HCT116 (cell line): ENCODE data around the gene EIF2AK3. TPM values are rescaled to one million over a fixed set of nuclear protein-coding genes. Genes with fewer than 3 reads are reported as not detected.

ENCODE experiments used
- ATAC-seq: fragments of 200-7000 bp; cut with Tn5 transposase; 2 replicates; pipeline ENCODE4 v1.9.1; 2020; ENCODE audit warnings: mild to moderate bottlenecking, moderate library complexity
- BruUV-seq: library from RNA; stranded (reverse); fragments of 400-500 nt; replicated peaks from 2 replicates; lab custom pipeline; 2021; lab: Mats Ljungman, UMichigan
- CTCF ChIA-PET: fragments of 300-600 bp; sonication (Branson Sonifier 250); formaldehyde crosslinking; loops from one replicate; lab custom pipeline; 2021; ENCODE audit warnings: antibody characterized with exemption; lab: Charles Lee
- POLR2A ChIA-PET: fragments of 300-600, 350-600 bp; sonication (Branson Sonifier 250); formaldehyde crosslinking; loops from one replicate; lab custom pipeline; 2021; ENCODE audit warnings: antibody characterized with exemption; lab: Charles Lee
- RAD21 ChIA-PET, 2 experiments: fragments of 300-600 bp; sonication (Branson Sonifier 250); formaldehyde crosslinking; loops; one replicate each; lab custom pipeline; 2023; ENCODE audit warnings: low total read pairs in 2 of 2; ENCODE audit not compliant: uncharacterized antibody in 2 of 2, unreplicated experiment in 2 of 2, low non-redundant PET in 1 of 2; lab: Charles Lee
- DNase-seq: peaks from one replicate; pipeline ENCODE4 v3.0.0-alpha.2; 2010; ENCODE audit warnings: low read depth, low spot score
- H2AFZ ChIP-seq: fragments of 200-600 bp; shearing (Covaris generic), sonication (generic); 2 replicates; pipeline ENCODE4 v1.6.1; 2017; ENCODE audit warnings: low read depth, mixed run types, mixed read lengths, antibody characterized with exemption, low read length; ENCODE audit not compliant: poor library complexity, severe bottlenecking
- H3K27ac ChIP-seq: 2 replicates; pipeline ENCODE4 v1.5.1; 2012; ENCODE audit warnings: low read depth, low read length
- H3K27me3 ChIP-seq: fragments of 200-600 bp; sonication (generic); 2 replicates; pipeline ENCODE4 v1.6.1; 2016; ENCODE audit warnings: mixed run types, low read length, mixed read lengths; ENCODE audit not compliant: insufficient read depth
- H3K36me3 ChIP-seq, 2 experiments: fragments of 200-500 bp in 1 of 2; fragments of 200-600 bp in 1 of 2; sonication (Bioruptor generic) in 1 of 2; sonication (generic) in 1 of 2; 2 replicates each; pipeline versions ENCODE4 v1.5.1 to v1.6.1; 2014 to 2016; ENCODE audit warnings: low read length in 2 of 2, inconsistent platforms in 1 of 2, mixed read lengths in 1 of 2, mixed run types in 1 of 2; ENCODE audit not compliant: insufficient read depth in 2 of 2, control insufficient read depth in 1 of 2
- H3K4me1 ChIP-seq, 2 experiments: fragments of 200-600 bp in 1 of 2; sonication (generic) in 1 of 2; 2 replicates each; pipeline versions ENCODE4 v1.5.1 to v1.6.1; 2012 to 2017; ENCODE audit warnings: low read length in 2 of 2, inconsistent platforms in 1 of 2, mild to moderate bottlenecking in 1 of 2, mixed read lengths in 1 of 2, mixed run types in 1 of 2, moderate library complexity in 1 of 2; ENCODE audit not compliant: insufficient read depth in 2 of 2, control insufficient read depth in 1 of 2
- H3K4me2 ChIP-seq: fragments of 200-600 bp; sonication (generic); 2 replicates; pipeline ENCODE4 v1.6.1; 2017; ENCODE audit warnings: mixed run types, low read length, mixed read lengths
- H3K4me3 ChIP-seq, 2 experiments: fragments of 200-600 bp in 1 of 2; sonication (generic) in 1 of 2; replicated peaks in 1 of 2; 2 replicates each; pipeline ENCODE4 v1.5.1; 2011 to 2016; ENCODE audit warnings: low read length in 2 of 2, control low read depth in 1 of 2, low read depth in 1 of 2, mild to moderate bottlenecking in 1 of 2, mixed read lengths in 1 of 2, mixed run types in 1 of 2
- H3K79me2 ChIP-seq: fragments of 200-600 bp; sonication (generic); 2 replicates; pipeline ENCODE4 v1.6.1; 2017; ENCODE audit warnings: mild to moderate bottlenecking, mixed run types, low read length, moderate library complexity, mixed read lengths; ENCODE audit not compliant: insufficient read depth
- H3K9ac ChIP-seq: fragments of 200-600 bp; sonication (generic); 2 replicates; pipeline ENCODE4 v1.6.1; 2016; ENCODE audit warnings: low read length, mixed read lengths
- H3K9me2 ChIP-seq: fragments of 200-600 bp; sonication (generic), shearing (Covaris generic); 2 replicates; pipeline ENCODE4 v1.6.1; 2017; ENCODE audit warnings: mixed run types, mild to moderate bottlenecking, moderate library complexity; ENCODE audit not compliant: insufficient read depth
- H3K9me3 ChIP-seq, 2 experiments: fragments of 200-500 bp in 1 of 2; fragments of 200-600 bp in 1 of 2; sonication (Bioruptor generic) in 1 of 2; sonication (generic) in 1 of 2; 2 replicates each; pipeline ENCODE4 v1.6.1; 2014 to 2017; ENCODE audit warnings: low read length in 2 of 2, mixed read lengths in 2 of 2, inconsistent platforms in 1 of 2, low read depth in 1 of 2, mild to moderate bottlenecking in 1 of 2, mixed run types in 1 of 2, moderate library complexity in 1 of 2; ENCODE audit not compliant: control insufficient read depth in 1 of 2, insufficient read depth in 1 of 2
- H4K20me1 ChIP-seq: fragments of 200-600 bp; sonication (generic), shearing (Covaris generic); 2 replicates; pipeline ENCODE4 v1.6.1; 2017; ENCODE audit warnings: mixed run types, mild to moderate bottlenecking, moderate library complexity; ENCODE audit not compliant: insufficient read depth
- ATF3 ChIP-seq: IDR thresholded peaks from 2 replicates; pipeline ENCODE4 v1.6.1; 2012
- CBX3 ChIP-seq: IDR thresholded peaks from 2 replicates; pipeline ENCODE4 v1.6.1; 2012; ENCODE audit warnings: low read depth
- CEBPB ChIP-seq: IDR thresholded peaks from 2 replicates; pipeline ENCODE4 v1.6.1; 2012; ENCODE audit warnings: low read depth
- EGR1 ChIP-seq: IDR thresholded peaks from 2 replicates; pipeline ENCODE4 v1.6.1; 2012; ENCODE audit warnings: low read depth
- ELF1 ChIP-seq: IDR thresholded peaks from 2 replicates; pipeline ENCODE4 v1.6.1; 2012; ENCODE audit warnings: low read depth, borderline replicate concordance
- EZH2 ChIP-seq: fragments of 200-600 bp; sonication (generic); IDR thresholded peaks from 2 replicates; pipeline ENCODE4 v1.6.1; 2017; ENCODE audit warnings: antibody characterized with exemption, mixed run types
- EZH2phosphoT487 ChIP-seq: fragments of 200-600 bp; IDR thresholded peaks from 2 replicates; pipeline ENCODE4 v1.6.1; 2018; ENCODE audit warnings: antibody characterized with exemption, borderline replicate concordance
- FOSL1 ChIP-seq: IDR thresholded peaks from 2 replicates; pipeline ENCODE4 v1.6.1; 2012; ENCODE audit warnings: low read depth
- MAX ChIP-seq: IDR thresholded peaks from 2 replicates; pipeline ENCODE4 v1.6.1; 2012
- POLR2A ChIP-seq: IDR thresholded peaks from 2 replicates; pipeline ENCODE4 v1.7.0; 2011; ENCODE audit warnings: borderline replicate concordance; ENCODE audit not compliant: insufficient read depth, insufficient read length; ENCODE audit errors: extremely low read depth
- POLR2AphosphoS5 ChIP-seq: IDR thresholded peaks from 2 replicates; pipeline ENCODE4 v1.6.1; 2011; ENCODE audit warnings: mild to moderate bottlenecking, low read depth, low read length, moderate library complexity
- RAD21 ChIP-seq: IDR thresholded peaks from 2 replicates; pipeline ENCODE4 v1.6.1; 2012; ENCODE audit warnings: low read depth, mild to moderate bottlenecking
- REST ChIP-seq: IDR thresholded peaks from 2 replicates; pipeline ENCODE4 v1.6.1; 2012; ENCODE audit warnings: low read depth
- SIN3A ChIP-seq: IDR thresholded peaks from 2 replicates; pipeline ENCODE4 v1.6.1; 2012; ENCODE audit warnings: low read depth
- SRF ChIP-seq: IDR thresholded peaks from 2 replicates; pipeline ENCODE4 v1.6.1; 2012; ENCODE audit warnings: low read depth
- TCF7L2 ChIP-seq: IDR thresholded peaks from 2 replicates; pipeline ENCODE4 v1.7.0; 2011; ENCODE audit warnings: borderline replicate concordance, inconsistent platforms; ENCODE audit not compliant: insufficient read depth, insufficient read length; ENCODE audit errors: extremely low read depth
- YY1 ChIP-seq: IDR thresholded peaks from 2 replicates; pipeline ENCODE4 v1.6.1; 2011; ENCODE audit warnings: low read length, low read depth, moderate library complexity, mild to moderate bottlenecking; ENCODE audit not compliant: insufficient replicate concordance; ENCODE audit errors: extremely low read depth
- ZBTB33 ChIP-seq: IDR thresholded peaks from 2 replicates; pipeline ENCODE4 v1.6.1; 2011; ENCODE audit warnings: mild to moderate bottlenecking, low read length, moderate library complexity; ENCODE audit not compliant: insufficient replicate concordance; ENCODE audit errors: extremely low read depth
- ZFX ChIP-seq: fragments of 450-650 bp; IDR thresholded peaks from 2 replicates; pipeline ENCODE4 v1.6.1; 2017
- ZNF274 ChIP-seq: fragments of 200-500 bp; sonication (Bioruptor generic); IDR thresholded peaks from 2 replicates; pipeline ENCODE4 v1.6.1; 2014; ENCODE audit warnings: mild to moderate bottlenecking, low read depth, low read length, inconsistent platforms
- intact Hi-C: fragments of 100-400 bp; cut with micrococcal nuclease; formaldehyde crosslinking; loops from 2 replicates; pipeline ENCODE4 v1.10.0; 2022
- total RNA-seq: library from RNA; stranded (reverse); gene quantifications from one replicate; pipeline ENCODE4 v1.2.1, GENCODE V29; 2021; ENCODE audit not compliant: unreplicated experiment

Gene EIF2AK3
- total RNA-seq, 1 experiment from 2014 or later = 8.9 TPM

GRCh38 chr2:88537640-88538039 is 89.6 kb downstream of the EIF2AK3 start:
- no peak overlapping the region for H3K9ac ChIP-seq
- no peaks in the 10 kb centered on the region for H3K79me2 ChIP-seq
- no peak overlapping the region for H3K4me2 ChIP-seq
- POLR2A ChIA-PET = no interaction called here
- no peaks in the 10 kb centered on the region for H3K27me3 ChIP-seq
- H3K27ac ChIP-seq = no peak overlapping the region
- TF ChIP-seq POLR2AphosphoS5 (no peak), REST (no peak), ZFX (no peak), ELF1 (no peak), MAX (no peak), YY1 (no peak), TCF7L2 (no peak), CBX3 (no peak), ZBTB33 (no peak), EGR1 (no peak), SRF (no peak), SIN3A (no peak), EZH2phosphoT487 (no peak), CEBPB (no peak), POLR2A (no peak), RAD21 (no peak), ATF3 (no peak), EZH2 (no peak), FOSL1 (no peak), ZNF274 (no peak)
- no peaks in the 10 kb centered on the region for H3K36me3 ChIP-seq
- no peaks in the 10 kb centered on the region for H4K20me1 ChIP-seq
- no peaks in the 10 kb centered on the region for H3K9me3 ChIP-seq
- no TSS peak for BruUV-seq
- DNase-seq (no peak), ATAC-seq (no peak)
- no peaks in the 10 kb centered on the region for H3K9me2 ChIP-seq
- H2AFZ ChIP-seq = no peak overlapping the region
- no peak overlapping the region for H3K4me3 ChIP-seq
- RAD21 ChIA-PET = no interaction called here
- CTCF ChIA-PET = no interaction called here
- intact Hi-C loops = no loop called here
- H3K4me1 ChIP-seq = peaks cover 0 to 18% of the 10 kb centered on the region in 2 experiments; a peak in 1 of 4 replicates
